Panc1 (cell line): Measurements from ENCODE around the gene RAC2. TPM values are rescaled to one million over a fixed set of nuclear protein-coding genes. Genes with fewer than 3 reads are reported as not detected.
A peak's percentile ranks its signal among the peaks of the same experiment; 100 is the strongest.

Experiments used
- ATAC-seq: fragments of 200-7000 bp; cut with Tn5 transposase; 2 replicates; pipeline ENCODE4 v1.9.1; 2020; ENCODE audit warnings: mild to moderate bottlenecking, moderate library complexity
- Bru-seq: library from RNA; stranded (reverse); fragments of 400-500 nt; gene quantifications from one replicate; lab custom pipeline; 2021; lab: Mats Ljungman, UMichigan
- BruChase-seq, 2 experiments: library from RNA; stranded (reverse); fragments of 400-500 nt; gene quantifications; one replicate each; lab custom pipeline; 2021; lab: Mats Ljungman, UMichigan
- BruUV-seq: library from RNA; stranded (reverse); fragments of 400-500 nt; replicated peaks from 2 replicates; lab custom pipeline; 2021; lab: Mats Ljungman, UMichigan
- CTCF ChIA-PET: fragments of 300-600 bp; sonication (Branson Sonifier 250); formaldehyde crosslinking; loops from one replicate; lab custom pipeline; 2022; ENCODE audit warnings: antibody characterized with exemption; lab: Charles Lee
- POLR2A ChIA-PET: fragments of 300-600 bp; sonication (Branson Sonifier 250); formaldehyde crosslinking; loops from one replicate; lab custom pipeline; 2022; ENCODE audit warnings: antibody characterized with exemption; lab: Charles Lee
- DNase-seq: peaks from one replicate; pipeline ENCODE4 v3.0.0-alpha.2; 2010; ENCODE audit warnings: low read depth, low spot score
- H3K27ac ChIP-seq: 2 replicates; pipeline ENCODE4 v1.5.1; 2011; ENCODE audit warnings: mild to moderate bottlenecking, low read length, inconsistent platforms
- H3K27me3 ChIP-seq: fragments of 200-500 bp; sonication (Bioruptor generic); 2 replicates; pipeline ENCODE4 v1.6.0; 2014; ENCODE audit warnings: low read length, inconsistent platforms; ENCODE audit not compliant: control insufficient read depth, insufficient read depth
- H3K36me3 ChIP-seq: fragments of 200-500 bp; sonication (Bioruptor generic); 2 replicates; pipeline ENCODE4 v1.5.1; 2014; ENCODE audit warnings: inconsistent platforms, mild to moderate bottlenecking, low read length, moderate library complexity; ENCODE audit not compliant: control insufficient read depth, insufficient read depth
- H3K4me1 ChIP-seq: 2 replicates; pipeline ENCODE4 v1.5.1; 2011; ENCODE audit warnings: inconsistent platforms, mild to moderate bottlenecking, low read length, moderate library complexity; ENCODE audit not compliant: control insufficient read depth, insufficient read depth
- H3K4me3 ChIP-seq, 2 experiments: 2 replicates each; pipeline ENCODE4 v1.5.1; 2011 to 2012; ENCODE audit warnings: low read depth in 2 of 2, low read length in 2 of 2, mild to moderate bottlenecking in 2 of 2, inconsistent platforms in 1 of 2, moderate library complexity in 1 of 2
- H3K9me3 ChIP-seq: fragments of 200-500 bp; sonication (Bioruptor generic); 2 replicates; pipeline ENCODE4 v1.5.1; 2014; ENCODE audit warnings: low read depth, mild to moderate bottlenecking, inconsistent platforms, low read length, moderate library complexity; ENCODE audit not compliant: control insufficient read depth, insufficient read depth
- CTCF ChIP-seq: fragments of 450-650 bp; IDR thresholded peaks from 2 replicates; pipeline ENCODE4 v1.5.1; 2017; ENCODE audit warnings: mild to moderate bottlenecking
- POLR2AphosphoS5 ChIP-seq: IDR thresholded peaks from 2 replicates; pipeline ENCODE4 v1.6.1; 2012; ENCODE audit warnings: mild to moderate bottlenecking, low read depth, low read length, moderate library complexity
- REST ChIP-seq, 2 experiments: IDR thresholded peaks; 2 replicates each; pipeline ENCODE4 v1.6.1; 2011 to 2012; ENCODE audit warnings: low read depth in 2 of 2, control low read depth in 1 of 2, low read length in 1 of 2, mild to moderate bottlenecking in 1 of 2, moderate library complexity in 1 of 2; ENCODE audit not compliant: insufficient read depth in 1 of 2
- SIN3A ChIP-seq: IDR thresholded peaks from 2 replicates; pipeline ENCODE4 v1.6.1; 2012; ENCODE audit warnings: low read depth, mild to moderate bottlenecking, low read length, moderate library complexity, borderline replicate concordance; ENCODE audit not compliant: insufficient read depth
- TCF7L2 ChIP-seq: IDR thresholded peaks from 2 replicates; pipeline ENCODE4 v1.6.1; 2011; ENCODE audit warnings: mild to moderate bottlenecking, low read depth, low read length, inconsistent platforms
- in situ Hi-C: cut with HindIII; loops from 2 replicates; pipeline ENCODE4 v1.10.0; 2016; ENCODE audit warnings: low sequenced_read_pairs, low pct_unique_long_range_greater_than_20kb
- intact Hi-C: fragments of 100-400 bp; cut with micrococcal nuclease; formaldehyde crosslinking; loops from one replicate; pipeline ENCODE4 v1.10.0; 2022; ENCODE audit not compliant: unreplicated experiment
- long read RNA-seq: library from polyadenylated mRNA; unstranded; transcript quantifications from one replicate; pipeline ENCODE4 v2.0.0, GENCODE V29; 2021; ENCODE audit not compliant: unreplicated experiment
- polyA plus RNA-seq: library from polyadenylated mRNA; unstranded; fragments of >200 nt; gene quantifications from one replicate; pipeline ENCODE4 v1.2.1, GENCODE V29; 2012; ENCODE audit warnings: missing spikeins; ENCODE audit not compliant: insufficient read length
- total RNA-seq: library from RNA; stranded (reverse); gene quantifications from one replicate; pipeline ENCODE4 v1.2.1, GENCODE V29; 2021; ENCODE audit not compliant: unreplicated experiment

RAC2 gene
- 1.5 TPM for total RNA-seq
- polyA plus RNA-seq = 0.55 TPM
- Bru-seq, nascent RNA = percentile 9 among the genes with signal in this experiment
- BruChase-seq, experiment 1, labeled RNA remaining after a 2-hour chase = percentile 8 among the genes with signal in this experiment
- BruChase-seq, experiment 2, labeled RNA remaining after a 6-hour chase = percentile 23 among the genes with signal in this experiment
- long read RNA-seq = 0 reads

GRCh38 chr22:37244114-37244921 lies at the start of gene RAC2:
Gene RAC2, minus strand, starts transcription at chr22:37244269. Its CDS starts 121 bp downstream, at chr22:37244148.
- intact Hi-C loops = no loop called here
- Histone ChIP-seq H3K36me3 (0 out of 2 replicates have a peak, but pooled peaks cover 2% of the 10 kb centered on the region), H3K9me3 (no peaks in the 10 kb centered on the region), H3K27me3 (no peaks in the 10 kb centered on the region), H3K4me1 (peaks cover 4% of the 10 kb centered on the region; the same call in 1 of the 2 replicates), H3K27ac (no peak within 1 kb of the TSS), H3K4me3 (no peak within 1 kb of the TSS; a peak in 1 of 4 replicates)
- BruUV-seq = no TSS peak
- ChIA-PET POLR2A (no interaction called here), CTCF (no interaction called here)
- TF ChIP-seq REST (IDR thresholded peaks at IDR 0.05; ENCODE audit: insufficient read depth in 1 of 2, low read depth in 2 of 2, low read length in 1 of 2) (no peak), POLR2AphosphoS5 (no peak), TCF7L2 (no peak), SIN3A (no peak), CTCF (no peak)
- DNase-seq = no peak
- ATAC-seq = no peak
- in situ Hi-C loops = no loop called here

- CTCF ChIA-PET = no interaction called here
- POLR2A ChIA-PET = no interaction called here
- no peak for TF ChIP-seq POLR2AphosphoS5
- TF ChIP-seq TCF7L2 = no peak
- TF ChIP-seq CTCF = no peak
- TF ChIP-seq REST (IDR thresholded peaks at IDR 0.05; ENCODE audit: insufficient read depth in 1 of 2, low read depth in 2 of 2, low read length in 1 of 2) = no peak
- TF ChIP-seq SIN3A = no peak
These were observed 49.1 kb upstream of the RAC2 start for GRCh38 chr22:37293172-37293571.

More at GRCh38 chr22:37293172-37293571, 49.1 kb upstream of the RAC2 start:
- in situ Hi-C loops = no loop called here
- ATAC-seq = no peak
- peaks cover 4% of the 10 kb centered on the region; the same call in 1 of the 2 replicates for H3K4me1 ChIP-seq
- H3K4me3 ChIP-seq = no peak overlapping the region
- no TSS peak for BruUV-seq
- H3K36me3 ChIP-seq = no peaks in the 10 kb centered on the region
- no peaks in the 10 kb centered on the region for H3K9me3 ChIP-seq
- no peak overlapping the region for H3K27ac ChIP-seq
- intact Hi-C loops = no loop called here
- H3K27me3 ChIP-seq = no peaks in the 10 kb centered on the region
- no peak for DNase-seq
